Naive thymus-derived CD8-positive, alpha-beta T cell (primary cell): ENCODE measurements around the gene SNX18. TPM values are rescaled to one million over a fixed set of nuclear protein-coding genes. Genes with fewer than 3 reads are reported as not detected.

Experiments
- ATAC-seq, 2 donors: fragments of 150-1000 bp; cut with Tn5 transposase in 1 of 2; sonication (Bioruptor Pico), chemical (Tn5 transposase) in 1 of 2; 1 replicate in 1 of 2; 2 replicates in 1 of 2; pipeline ENCODE4 v1.10.0; 2021; ENCODE audit warnings: mild to moderate bottlenecking in 2 of 2, moderate library complexity in 2 of 2
- POLR2A ChIA-PET: fragments of 350-600 bp; sonication (Branson Sonifier 250); formaldehyde crosslinking; loops from one replicate; lab custom pipeline; 2021; ENCODE audit warnings: antibody characterized with exemption; lab: Charles Lee
- DNase-seq, 10 donors: peaks; one replicate each; pipeline versions ENCODE4 v3.0.0 to v3.0.0-alpha.2; 2020 to 2022
- H3K27ac Mint-ChIP-seq, 10 donors: one replicate each; pipeline ENCODE4 v1.8.0; 2020 to 2022; ENCODE audit warnings: mild to moderate bottlenecking in 10 of 10, mixed read lengths in 10 of 10, moderate library complexity in 4 of 10, inconsistent platforms in 1 of 10
- H3K27me3 Mint-ChIP-seq, 5 donors: one replicate each; pipeline ENCODE4 v1.8.0; 2021 to 2022; ENCODE audit warnings: mixed read lengths in 5 of 5
- H3K36me3 Mint-ChIP-seq, 3 donors: one replicate each; pipeline ENCODE4 v1.8.0; 2020 to 2022; ENCODE audit warnings: mixed read lengths in 3 of 3, mild to moderate bottlenecking in 2 of 3, inconsistent platforms in 1 of 3
- H3K4me1 Mint-ChIP-seq, 4 donors: one replicate each; pipeline ENCODE4 v1.8.0; 2021 to 2022; ENCODE audit warnings: mixed read lengths in 4 of 4
- H3K4me3 Mint-ChIP-seq, 10 donors: one replicate each; pipeline ENCODE4 v1.8.0; 2020 to 2022; ENCODE audit warnings: mild to moderate bottlenecking in 10 of 10, mixed read lengths in 10 of 10, moderate library complexity in 6 of 10, inconsistent platforms in 1 of 10
- H3K9me3 Mint-ChIP-seq, 9 donors: one replicate each; pipeline ENCODE4 v1.8.0; 2020 to 2022; ENCODE audit warnings: mixed read lengths in 9 of 9, mild to moderate bottlenecking in 3 of 9, inconsistent platforms in 1 of 9, moderate library complexity in 1 of 9
- polyA plus RNA-seq, 3 donors: library from polyadenylated mRNA; unstranded; fragments of 300-500 nt; fragmentation: Illumina TruSeq; gene quantifications; one replicate each; pipeline ENCODE4 v1.2.3, GENCODE V29; 2021
- total RNA-seq, 8 experiments: library from RNA in 2 of 8; stranded (reverse) in 2 of 8; gene quantifications; one replicate each; pipeline ENCODE4 v1.2.3 and lab custom pipeline; 2021 to 2026

Gene SNX18
- total and polyA plus RNA-seq, 5 experiments from 2014 or later = 2.6 to 33.9 (median 3.3) TPM

DNA sequence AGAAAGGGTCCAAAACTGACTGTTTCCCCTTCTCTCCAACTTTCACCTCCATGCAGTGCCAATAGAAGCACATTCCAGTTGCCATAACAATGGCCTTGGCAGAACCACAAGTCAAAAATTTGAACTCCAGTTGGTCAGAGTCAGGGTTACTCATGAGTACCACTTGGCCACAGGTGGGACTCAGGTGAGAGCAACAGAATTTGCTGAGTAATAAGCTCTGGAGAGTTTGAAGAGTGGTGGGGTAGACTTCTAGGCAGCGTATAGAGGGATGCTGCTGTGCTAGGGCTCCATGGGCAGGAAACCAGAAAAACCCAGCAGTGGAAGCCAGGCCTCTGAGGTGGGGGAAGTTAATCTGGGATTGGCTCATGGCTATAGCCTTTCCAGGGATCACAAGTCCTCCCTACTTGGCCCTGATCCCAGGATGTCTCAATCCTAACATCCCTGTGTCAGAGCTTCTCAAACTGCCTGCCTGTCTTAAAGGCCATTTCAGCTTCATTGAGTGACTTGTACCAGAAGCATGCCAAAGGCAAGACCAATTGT lies 30.2 kb downstream of the SNX18 start:
- ATAC-seq = no peak
- H3K27ac Mint-ChIP-seq = no peak overlapping the region
- H3K4me1 Mint-ChIP-seq = peaks cover 0 to 5% (median 5%) of the 10 kb centered on the region in 4 donors
- no peak overlapping the region for H3K4me3 Mint-ChIP-seq
- H3K9me3 Mint-ChIP-seq = no peaks in the 10 kb centered on the region
- POLR2A ChIA-PET = interaction anchor here (0.6 kb wide), 1 partner anchor 17 kb away, joined by 4 read pairs; no protein-coding TSS in a partner anchor
- H3K36me3 Mint-ChIP-seq = peaks cover 0 to 36% (median 34%) of the 10 kb centered on the region in 3 donors
- no peak for DNase-seq
- H3K27me3 Mint-ChIP-seq = no peaks in the 10 kb centered on the region

DNA sequence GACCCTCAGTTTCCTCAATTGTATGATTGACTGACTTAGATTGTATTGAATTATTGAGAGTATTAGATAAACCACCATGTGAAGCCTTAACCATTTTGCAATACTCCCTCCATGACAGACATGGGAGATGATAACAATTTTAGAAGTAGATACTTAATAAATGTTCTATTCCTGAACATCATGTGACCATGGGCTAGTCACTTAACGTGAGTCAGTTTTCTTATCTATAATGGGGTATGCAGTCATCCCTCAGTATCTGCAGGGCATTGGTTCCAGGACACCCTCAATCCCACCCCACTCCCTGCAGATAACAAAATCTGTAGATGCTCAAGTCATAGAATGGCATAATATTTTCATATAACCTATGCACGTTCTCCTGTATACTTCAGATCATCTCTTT lies 31.0 kb downstream of the SNX18 start:
- no peak for ATAC-seq
- Mint-ChIP-seq H3K4me1 (peaks cover 0 to 5% (median 5%) of the 10 kb centered on the region in 4 donors), H3K9me3 (no peaks in the 10 kb centered on the region), H3K27ac (no peak overlapping the region), H3K36me3 (peaks cover 0 to 30% (median 30%) of the 10 kb centered on the region in 3 donors), H3K4me3 (no peak overlapping the region), H3K27me3 (no peaks in the 10 kb centered on the region)
- POLR2A ChIA-PET = no interaction called here
- DNase-seq = no peak

DNA sequence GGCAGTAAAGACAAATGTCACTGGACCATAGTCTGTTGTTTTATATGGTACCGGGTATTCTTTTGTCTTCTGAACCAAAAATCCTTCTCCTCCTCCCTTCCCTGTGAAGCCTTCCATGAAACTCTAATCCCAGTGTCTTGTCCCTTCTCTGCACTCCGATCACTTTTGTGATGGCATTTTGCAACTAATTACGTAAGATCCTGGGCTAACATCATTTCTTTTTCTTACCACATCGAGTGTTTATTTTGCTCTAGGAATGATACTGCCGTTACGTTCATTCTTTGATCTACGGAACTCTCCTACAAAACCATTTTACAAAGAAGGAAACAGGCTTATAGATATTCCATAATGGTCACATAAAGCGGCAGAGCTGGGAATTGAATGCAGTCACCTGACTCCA lies 33.7 kb downstream of the SNX18 start:
- H3K4me3 Mint-ChIP-seq = no peak overlapping the region
- H3K27ac Mint-ChIP-seq = no peak overlapping the region
- H3K27me3 Mint-ChIP-seq = no peaks in the 10 kb centered on the region
- H3K9me3 Mint-ChIP-seq = no peaks in the 10 kb centered on the region
- H3K36me3 Mint-ChIP-seq = peaks cover 0 to 24% (median 10%) of the 10 kb centered on the region in 3 donors
- POLR2A ChIA-PET = no interaction called here
- DNase-seq (no peak), ATAC-seq (no peak)
- peaks cover 0 to 4% (median 0%) of the 10 kb centered on the region in 4 donors for H3K4me1 Mint-ChIP-seq

DNA sequence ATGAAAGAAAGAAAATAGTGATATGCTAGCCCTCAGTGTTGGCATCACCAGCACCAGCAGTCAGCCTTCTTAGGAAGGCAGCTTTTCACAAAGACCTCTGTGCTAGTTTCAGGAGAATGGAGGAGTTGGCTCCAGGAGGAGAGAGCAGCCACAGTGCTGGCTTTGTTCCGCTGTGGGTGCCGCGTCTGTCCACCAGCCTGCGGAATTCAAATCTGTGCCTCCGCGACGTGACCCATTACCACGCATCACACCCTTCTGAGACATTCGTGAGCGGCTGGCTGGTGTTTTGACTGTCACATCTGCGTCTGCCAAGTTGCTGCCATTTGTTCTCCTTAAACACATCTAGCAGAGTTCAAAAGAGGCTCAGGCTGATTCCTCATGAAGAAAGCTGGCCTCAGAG lies 34.4 kb downstream of the SNX18 start:
- peak overlapping the region in 1 of 10 donors; percentile 71 for H3K27ac Mint-ChIP-seq
- H3K27me3 Mint-ChIP-seq = no peaks in the 10 kb centered on the region
- POLR2A ChIA-PET = no interaction called here
- ATAC-seq = no peak
- no peaks in the 10 kb centered on the region for H3K9me3 Mint-ChIP-seq
- H3K36me3 Mint-ChIP-seq = peaks cover 0 to 20% (median 10%) of the 10 kb centered on the region in 3 donors
- peaks cover 0 to 4% (median 0%) of the 10 kb centered on the region in 4 donors for H3K4me1 Mint-ChIP-seq
- no peak overlapping the region for H3K4me3 Mint-ChIP-seq
- no peak for DNase-seq

DNA sequence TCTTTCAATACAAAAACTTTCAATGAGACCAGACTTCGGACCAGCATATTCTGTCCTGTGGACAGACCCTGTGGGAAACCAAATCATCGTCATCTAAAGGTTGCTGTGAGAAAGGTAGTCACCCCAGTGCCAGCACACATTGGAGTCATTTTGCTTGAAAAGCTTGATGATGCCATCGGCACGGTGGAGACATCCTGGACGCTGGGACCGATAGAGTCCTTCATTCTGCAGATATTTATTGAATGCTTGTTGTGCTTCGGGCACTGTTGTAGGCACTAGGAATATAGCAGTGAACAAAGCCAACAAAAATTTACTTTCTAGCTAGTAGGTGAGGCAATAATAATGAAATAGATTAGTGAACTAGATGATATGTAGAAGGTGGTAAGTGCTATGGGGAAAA lies 34.9 kb downstream of the SNX18 start:
- Mint-ChIP-seq H3K4me1 (peaks cover 0 to 4% (median 0%) of the 10 kb centered on the region in 4 donors), H3K9me3 (no peaks in the 10 kb centered on the region), H3K4me3 (no peak overlapping the region), H3K36me3 (peaks cover 0 to 20% (median 10%) of the 10 kb centered on the region in 3 donors), H3K27ac (peak overlapping the region in 1 of 10 donors; percentile 60), H3K27me3 (no peaks in the 10 kb centered on the region)
- no peak for ATAC-seq
- POLR2A ChIA-PET = no interaction called here
- DNase-seq = no peak

DNA sequence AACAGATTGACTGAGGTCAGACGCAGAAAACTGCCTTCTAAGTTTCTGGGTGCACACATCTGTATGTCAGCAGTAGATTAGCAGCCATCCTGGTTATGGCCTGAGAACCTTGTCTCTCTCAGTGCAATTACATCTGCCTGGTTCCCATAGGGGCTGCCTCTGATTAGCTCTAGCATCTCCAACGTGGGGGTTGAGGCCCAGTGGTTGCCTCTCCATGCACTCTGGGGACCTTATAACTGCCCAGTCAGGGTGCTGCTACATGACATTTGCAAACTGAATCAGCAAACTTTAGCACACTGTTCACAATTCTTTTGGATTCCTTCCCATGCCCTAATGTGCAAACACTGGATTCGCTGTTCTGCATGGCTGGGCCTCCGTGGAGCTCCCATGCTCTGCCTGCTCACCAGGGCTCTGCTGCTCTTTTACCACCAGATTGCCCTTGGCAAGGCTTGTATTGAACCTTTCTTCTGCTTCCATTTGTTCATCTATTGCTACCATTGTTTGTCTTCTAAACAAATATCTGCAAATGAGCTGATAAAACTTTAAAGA lies 36.2 kb downstream of the SNX18 start:
- Mint-ChIP-seq H3K4me1 (peaks cover 0 to 2% (median 0%) of the 10 kb centered on the region in 4 donors), H3K27me3 (no peaks in the 10 kb centered on the region), H3K27ac (no peak overlapping the region), H3K36me3 (peaks cover 0 to 20% (median 7%) of the 10 kb centered on the region in 3 donors), H3K4me3 (no peak overlapping the region), H3K9me3 (no peaks in the 10 kb centered on the region)
- POLR2A ChIA-PET = no interaction called here
- ATAC-seq = no peak
- no peak for DNase-seq

DNA sequence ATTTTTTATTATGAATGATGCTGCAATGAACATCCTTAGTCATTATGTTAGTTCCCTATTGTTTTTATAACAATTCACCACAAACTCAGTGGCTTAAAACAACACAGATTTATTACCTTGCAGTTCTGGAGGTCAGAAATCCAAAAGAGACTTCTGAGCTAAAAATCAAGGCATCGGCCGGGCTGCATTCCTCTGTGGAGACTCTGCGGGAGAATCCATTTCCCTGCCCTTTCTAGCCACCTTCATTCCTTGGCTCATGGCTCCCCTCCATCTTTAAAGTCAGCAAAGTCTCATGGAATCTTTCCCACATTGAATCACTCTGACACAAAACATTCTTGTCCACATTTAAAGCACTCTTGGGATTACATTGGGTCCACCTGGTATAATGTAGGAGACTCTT lies 38.6 kb downstream of the SNX18 start:
- ATAC-seq (no peak), DNase-seq (no peak)
- Mint-ChIP-seq H3K4me1 (peaks cover 0 to 6% (median 1%) of the 10 kb centered on the region in 4 donors), H3K4me3 (no peak overlapping the region), H3K27me3 (no peaks in the 10 kb centered on the region), H3K9me3 (peaks cover 0 to 3% (median 0%) of the 10 kb centered on the region in 9 donors), H3K36me3 (peaks cover 0 to 17% (median 5%) of the 10 kb centered on the region in 3 donors), H3K27ac (no peak overlapping the region)
- POLR2A ChIA-PET = no interaction called here

DNA sequence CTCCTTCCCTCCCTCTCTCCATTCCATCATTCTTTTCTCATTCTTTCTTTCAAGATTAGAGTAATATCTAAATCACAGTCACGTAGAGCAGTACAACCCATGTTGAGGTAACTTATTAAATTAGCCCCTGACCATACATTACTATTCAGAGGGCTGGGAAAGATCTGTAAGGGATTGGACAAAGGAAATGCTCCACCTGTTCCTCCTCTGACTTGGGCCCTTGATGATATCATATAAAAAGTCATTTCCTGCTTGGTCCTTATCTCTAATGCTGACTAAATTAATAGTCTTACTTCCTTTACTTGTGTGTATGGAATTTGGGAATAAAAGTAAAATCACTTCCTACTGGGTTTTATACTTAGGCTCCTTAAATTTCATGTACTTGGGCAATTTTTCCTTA lies 40.8 kb downstream of the SNX18 start:
- H3K9me3 Mint-ChIP-seq = peaks cover 0 to 3% (median 0%) of the 10 kb centered on the region in 9 donors
- H3K27ac Mint-ChIP-seq = no peak overlapping the region
- H3K4me3 Mint-ChIP-seq = no peak overlapping the region
- H3K27me3 Mint-ChIP-seq = no peaks in the 10 kb centered on the region
- peaks cover 0 to 6% (median 0%) of the 10 kb centered on the region in 4 donors for H3K4me1 Mint-ChIP-seq
- ATAC-seq (no peak), DNase-seq (no peak)
- POLR2A ChIA-PET = no interaction called here
- H3K36me3 Mint-ChIP-seq = peaks cover 0 to 5% (median 0%) of the 10 kb centered on the region in 3 donors

DNA sequence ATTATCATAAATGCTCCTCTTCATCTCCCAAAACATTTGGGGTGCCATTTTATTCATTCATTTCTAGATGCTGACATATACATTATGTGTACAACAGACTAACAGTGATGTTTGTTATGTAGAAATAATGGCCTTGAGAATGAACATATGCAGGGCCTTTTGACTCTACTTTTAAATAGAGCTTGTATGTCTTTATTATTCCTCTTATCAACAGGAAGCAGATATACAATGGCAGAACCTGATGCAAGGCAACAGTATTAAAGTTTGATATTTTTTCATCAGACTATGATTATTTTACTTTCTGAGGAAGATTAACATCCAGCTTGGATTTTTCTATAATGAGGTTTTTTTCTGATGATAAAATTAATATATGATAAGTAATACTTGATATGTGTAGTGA lies 44.1 kb downstream of the SNX18 start:
- POLR2A ChIA-PET = no interaction called here
- H3K4me3 Mint-ChIP-seq = no peak overlapping the region
- no peak for DNase-seq
- peaks cover 0 to 3% (median 0%) of the 10 kb centered on the region in 9 donors for H3K9me3 Mint-ChIP-seq
- H3K27ac Mint-ChIP-seq = no peak overlapping the region
- no peaks in the 10 kb centered on the region for H3K27me3 Mint-ChIP-seq
- no peak for ATAC-seq
- H3K4me1 Mint-ChIP-seq = peaks cover 0 to 6% (median 0%) of the 10 kb centered on the region in 4 donors
- peaks cover 0 to 2% (median 0%) of the 10 kb centered on the region in 3 donors for H3K36me3 Mint-ChIP-seq

DNA sequence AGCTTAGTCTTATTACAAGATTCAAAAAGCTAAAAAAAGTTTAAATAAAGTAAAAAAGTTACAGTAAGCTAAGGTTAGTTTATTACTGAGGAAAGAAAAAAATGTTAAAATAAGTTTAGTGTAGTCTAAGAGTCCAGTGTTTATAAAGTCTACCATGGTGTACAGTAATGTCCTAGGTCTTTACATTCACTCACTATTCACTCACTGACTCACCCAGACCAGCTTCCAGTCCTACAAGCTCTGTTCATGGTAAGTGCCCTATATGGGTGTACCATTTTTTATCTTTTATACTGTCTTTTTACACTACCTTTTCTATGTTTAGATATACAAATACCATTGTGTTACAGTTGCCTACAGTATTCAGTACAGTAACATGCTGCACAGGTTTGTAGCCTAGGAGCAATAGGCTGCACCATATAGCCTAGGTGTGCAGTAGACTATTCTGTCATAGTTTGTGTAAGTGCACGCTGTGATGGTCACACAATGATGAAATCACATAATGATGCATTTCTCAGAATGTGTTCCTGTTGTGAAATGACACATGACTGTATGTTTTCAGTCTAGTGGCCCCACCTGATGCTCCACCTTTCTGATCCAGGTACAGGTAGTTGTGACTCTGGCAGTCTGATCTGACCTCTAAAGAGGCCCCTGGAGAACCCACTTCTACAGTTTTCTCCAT lies 45.7 kb downstream of the SNX18 start:
- H3K4me1 Mint-ChIP-seq = peaks cover 0 to 6% (median 0%) of the 10 kb centered on the region in 4 donors
- ATAC-seq (no peak), DNase-seq (no peak)
- no peak overlapping the region for H3K4me3 Mint-ChIP-seq
- peak overlapping the region in 1 of 10 donors; percentile 27 for H3K27ac Mint-ChIP-seq
- peaks cover 0 to 3% (median 0%) of the 10 kb centered on the region in 9 donors for H3K9me3 Mint-ChIP-seq
- no peaks in the 10 kb centered on the region for H3K27me3 Mint-ChIP-seq
- POLR2A ChIA-PET = no interaction called here
- peaks cover 0 to 2% (median 0%) of the 10 kb centered on the region in 3 donors for H3K36me3 Mint-ChIP-seq

DNA sequence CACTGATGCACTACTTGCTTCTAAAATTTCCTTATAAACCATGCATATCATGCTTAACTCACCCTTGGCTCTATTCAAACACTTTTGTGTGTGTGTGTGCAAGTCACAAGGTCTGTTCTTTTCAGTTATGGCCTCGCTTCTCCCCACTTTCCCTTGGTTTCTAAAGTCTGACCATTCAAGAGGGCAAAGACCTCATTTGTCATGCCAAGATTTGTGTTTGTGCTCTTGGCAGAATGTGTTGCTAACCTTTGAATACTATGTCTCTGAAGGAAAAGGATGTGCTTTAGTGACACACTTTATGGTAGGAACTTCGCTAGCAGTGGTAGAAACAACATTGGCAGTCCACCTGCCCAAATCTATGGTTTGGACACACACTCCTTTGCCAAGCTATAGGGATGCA lies 50.4 kb downstream of the SNX18 start:
- no peaks in the 10 kb centered on the region for H3K27me3 Mint-ChIP-seq
- H3K4me1 Mint-ChIP-seq = no peaks in the 10 kb centered on the region
- DNase-seq (no peak), ATAC-seq (no peak)
- no peaks in the 10 kb centered on the region for H3K36me3 Mint-ChIP-seq
- H3K27ac Mint-ChIP-seq = no peak overlapping the region
- POLR2A ChIA-PET = interaction anchor here (0.7 kb wide), 2 partner anchors 233 to 259 kb away, joined by 7 to 8 read pairs; no protein-coding TSS in a partner anchor
- peaks cover 0 to 2% (median 0%) of the 10 kb centered on the region in 9 donors for H3K9me3 Mint-ChIP-seq
- H3K4me3 Mint-ChIP-seq = no peak overlapping the region

DNA sequence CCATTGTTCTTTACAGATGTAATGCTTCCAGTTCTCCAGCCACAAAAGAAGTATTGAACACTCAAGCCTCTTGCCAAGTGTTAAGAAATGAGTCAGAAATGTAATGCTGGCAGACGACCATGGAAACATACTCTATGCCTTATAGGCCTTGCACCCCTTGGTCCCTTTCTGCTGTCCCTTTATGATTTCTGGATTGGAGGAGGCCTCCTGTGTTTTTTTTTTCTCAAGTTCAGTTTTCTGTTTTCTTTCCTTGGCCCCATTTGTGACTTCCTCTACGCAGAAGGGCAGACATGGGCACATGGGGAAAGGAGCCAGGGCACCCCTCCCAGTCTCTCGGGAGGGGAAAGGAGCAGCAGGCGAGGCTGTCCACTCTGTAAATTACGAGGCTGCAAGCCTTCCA lies 53.4 kb downstream of the SNX18 start:
- POLR2A ChIA-PET = no interaction called here
- Mint-ChIP-seq H3K4me1 (peaks cover 8 to 15% (median 11%) of the 10 kb centered on the region in 4 donors), H3K27ac (no peak overlapping the region), H3K36me3 (no peaks in the 10 kb centered on the region), H3K9me3 (no peaks in the 10 kb centered on the region), H3K27me3 (peaks cover 0 to under 1% (median 0%) of the 10 kb centered on the region in 5 donors), H3K4me3 (no peak overlapping the region)
- DNase-seq (no peak), ATAC-seq (no peak)

DNA sequence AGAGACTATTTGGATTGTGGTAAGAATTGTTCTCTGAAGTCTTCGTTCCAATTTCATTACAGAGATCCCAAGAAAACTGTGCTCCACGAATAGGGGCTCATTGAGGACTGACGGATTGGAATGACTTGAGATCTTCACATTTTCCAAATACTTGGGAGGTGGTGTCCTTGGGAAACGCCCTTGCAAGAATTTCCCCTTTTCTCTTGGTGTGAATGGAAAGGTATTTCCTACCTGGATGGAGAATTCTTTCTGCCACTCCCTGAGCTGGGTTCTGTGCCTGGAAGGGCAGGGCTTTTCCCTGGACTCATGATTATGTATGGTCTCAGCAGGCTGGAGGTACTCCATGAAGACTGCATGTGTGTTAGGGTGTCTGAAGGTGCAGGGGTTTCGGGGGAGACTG lies 53.9 kb downstream of the SNX18 start:
- Mint-ChIP-seq H3K27ac (no peak overlapping the region), H3K4me3 (no peak overlapping the region), H3K4me1 (peaks cover 8 to 17% (median 11%) of the 10 kb centered on the region in 4 donors), H3K27me3 (peaks cover 0 to 1% (median 0%) of the 10 kb centered on the region in 5 donors), H3K9me3 (no peaks in the 10 kb centered on the region), H3K36me3 (no peaks in the 10 kb centered on the region)
- POLR2A ChIA-PET = no interaction called here
- DNase-seq (no peak), ATAC-seq (no peak)
